SK-N-SH treated with all-trans-retinoic acid at 6 μM for 48 hours (cell line): ENCODE results near the gene DYNC1H1.

ENCODE experiments used
- ATAC-seq: fragments of 200-7000 bp; cut with Tn5 transposase; 3 replicates; pipeline ENCODE4 v1.9.1; 2020; ENCODE audit warnings: mild to moderate bottlenecking, moderate library complexity
- ARNTL ChIP-seq: fragments of 450-650 bp; formaldehyde crosslinking; IDR thresholded peaks from 2 replicates; pipeline ENCODE4 v1.5.0; 2020; ENCODE audit warnings: low read depth, mild to moderate bottlenecking, moderate library complexity, borderline replicate concordance
- BACH2 ChIP-seq: fragments of 250-450 bp; sonication (Bioruptor Pico); IDR thresholded peaks from 2 replicates; pipeline ENCODE4 v1.9.0; 2021; ENCODE audit warnings: mild to moderate bottlenecking, borderline replicate concordance
- CREB5 ChIP-seq: fragments of 250-450 bp; sonication (Bioruptor Pico); IDR thresholded peaks from 2 replicates; pipeline ENCODE4 v1.5.1; 2020; ENCODE audit warnings: low read depth, mild to moderate bottlenecking, moderate library complexity
- CSDC2 ChIP-seq: fragments of 250-450 bp; sonication (Bioruptor Pico); IDR thresholded peaks from 2 replicates; pipeline ENCODE4 v1.5.0; 2020; ENCODE audit warnings: mild to moderate bottlenecking, moderate library complexity
- CSRNP3 ChIP-seq: fragments of 250-450 bp; sonication (Bioruptor Pico); IDR thresholded peaks from 2 replicates; pipeline ENCODE4 v1.5.1; 2021; ENCODE audit warnings: mild to moderate bottlenecking, moderate library complexity
- ESRRG ChIP-seq: fragments of 250-450 bp; sonication (Bioruptor Pico); IDR thresholded peaks from 2 replicates; pipeline ENCODE4 v1.6.1; 2021; ENCODE audit warnings: mild to moderate bottlenecking
- GLIS3 ChIP-seq: fragments of 250-450 bp; sonication (Bioruptor Pico); IDR thresholded peaks from 2 replicates; pipeline ENCODE4 v1.5.0; 2020; ENCODE audit warnings: mild to moderate bottlenecking, moderate library complexity
- ISL1 ChIP-seq: fragments of 250-450 bp; sonication (Bioruptor Pico); IDR thresholded peaks from 2 replicates; pipeline ENCODE4 v2.1.2; 2022; ENCODE audit warnings: mild to moderate bottlenecking, moderate library complexity
- OSR1 ChIP-seq: fragments of 250-450 bp; sonication (Bioruptor Pico); IDR thresholded peaks from 2 replicates; pipeline ENCODE4 v1.8.0; 2022; ENCODE audit warnings: moderate library complexity, mild to moderate bottlenecking, inconsistent platforms
- PATZ1 ChIP-seq: fragments of 250-450 bp; sonication (Bioruptor Pico); IDR thresholded peaks from 2 replicates; pipeline ENCODE4 v1.8.0; 2020; ENCODE audit warnings: mild to moderate bottlenecking, moderate library complexity, borderline replicate concordance
- POU6F1 ChIP-seq: fragments of 250-450 bp; sonication (Bioruptor Pico); IDR thresholded peaks from 2 replicates; pipeline ENCODE4 v1.8.0; 2021; ENCODE audit warnings: low read depth, mild to moderate bottlenecking, moderate library complexity, borderline replicate concordance
- PPARA ChIP-seq: fragments of 250-450 bp; sonication (Bioruptor Pico); IDR thresholded peaks from 2 replicates; pipeline ENCODE4 v1.5.0; 2020; ENCODE audit warnings: mild to moderate bottlenecking, borderline replicate concordance
- RARB ChIP-seq: fragments of 250-450 bp; sonication (Bioruptor Pico); IDR thresholded peaks from 2 replicates; pipeline ENCODE4 v1.8.0; 2021; ENCODE audit warnings: mild to moderate bottlenecking, moderate library complexity
- SNAI2 ChIP-seq: fragments of 250-450 bp; sonication (Bioruptor Pico); IDR thresholded peaks from 2 replicates; pipeline ENCODE4 v1.5.0; 2020; ENCODE audit warnings: mild to moderate bottlenecking, moderate library complexity
- TCF4 ChIP-seq: fragments of 250-450 bp; sonication (Bioruptor Pico); IDR thresholded peaks from 2 replicates; pipeline ENCODE4 v1.8.0; 2021; ENCODE audit warnings: mild to moderate bottlenecking, moderate library complexity, borderline replicate concordance
- TOX ChIP-seq: fragments of 250-450 bp; sonication (Bioruptor Pico); IDR thresholded peaks from 2 replicates; pipeline ENCODE4 v1.8.0; 2021; ENCODE audit warnings: mild to moderate bottlenecking, moderate library complexity, borderline replicate concordance
- TSHZ2 ChIP-seq: fragments of 250-450 bp; sonication (Bioruptor Pico); IDR thresholded peaks from 2 replicates; pipeline ENCODE4 v1.5.0; 2020; ENCODE audit warnings: mild to moderate bottlenecking, moderate library complexity
- ZC3H10 ChIP-seq: fragments of 250-450 bp; sonication (Bioruptor Pico); IDR thresholded peaks from 2 replicates; pipeline ENCODE4 v1.5.1; 2021; ENCODE audit warnings: mild to moderate bottlenecking, moderate library complexity
- ZFP3 ChIP-seq: fragments of 250-450 bp; sonication (Bioruptor Pico); IDR thresholded peaks from 2 replicates; pipeline ENCODE4 v1.5.0; 2020; ENCODE audit warnings: mild to moderate bottlenecking, moderate library complexity
- ZFP30 ChIP-seq: fragments of 450-650 bp; formaldehyde crosslinking; IDR thresholded peaks from 2 replicates; pipeline ENCODE4 v1.5.0; 2022; ENCODE audit warnings: mild to moderate bottlenecking, moderate library complexity
- ZNF565 ChIP-seq: fragments of 450-650 bp; formaldehyde crosslinking; conservative IDR thresholded peaks from 2 replicates; pipeline ENCODE4 v1.5.0; 2020; ENCODE audit warnings: low read depth, mild to moderate bottlenecking, moderate library complexity
- ZNF70 ChIP-seq: fragments of 450-650 bp; formaldehyde crosslinking; IDR thresholded peaks from 2 replicates; pipeline ENCODE4 v1.5.0; 2020; ENCODE audit warnings: mild to moderate bottlenecking, moderate library complexity
- ZNF8 ChIP-seq: fragments of 450-650 bp; formaldehyde crosslinking; IDR thresholded peaks from 2 replicates; pipeline ENCODE4 v1.5.0; 2020; ENCODE audit warnings: mild to moderate bottlenecking, moderate library complexity

Gene DYNC1H1

GRCh38 chr14:101950100-101950499 lies 14.3 kb upstream of the DYNC1H1 start:
- no peak for TF ChIP-seq TOX (CRISPR knock-in tag)
- TF ChIP-seq ZNF70: no peak
- no peak for TF ChIP-seq CSRNP3 (CRISPR knock-in tag)
- ATAC-seq: no peak

- no peak for ATAC-seq
- no peak for TF ChIP-seq RARB (CRISPR knock-in tag)
- no peak for TF ChIP-seq POU6F1 (CRISPR knock-in tag)
- no peak for TF ChIP-seq ISL1 (CRISPR knock-in tag)
- TF ChIP-seq ZFP3 (CRISPR knock-in tag): no peak
- no peak for TF ChIP-seq CSDC2 (CRISPR knock-in tag)
- TF ChIP-seq TCF4 (CRISPR knock-in tag): no peak
- TF ChIP-seq PPARA: no peak
- no peak for TF ChIP-seq BACH2
- TF ChIP-seq ZC3H10 (CRISPR knock-in tag): no peak
- TF ChIP-seq TSHZ2: no peak
- no peak for TF ChIP-seq CSRNP3 (CRISPR knock-in tag)
- no peak for TF ChIP-seq PATZ1 (CRISPR knock-in tag)
- TF ChIP-seq GLIS3 (CRISPR knock-in tag): no peak
- no peak for TF ChIP-seq ZNF70
- TF ChIP-seq ESRRG (CRISPR knock-in tag): no peak
- TF ChIP-seq, all 23 proteins: peak for 0
Observed at GRCh38 chr14:101950516-101951215, 13.7 kb upstream of the DYNC1H1 start.

- ATAC-seq: no peak
- TF ChIP-seq BACH2 (no peak), ZC3H10 (CRISPR knock-in tag) (no peak), GLIS3 (CRISPR knock-in tag) (no peak), ZNF565 (CRISPR knock-in tag) (no peak), POU6F1 (CRISPR knock-in tag) (no peak), ESRRG (CRISPR knock-in tag) (no peak), RARB (CRISPR knock-in tag) (no peak), ZFP30 (CRISPR knock-in tag) (no peak), PATZ1 (CRISPR knock-in tag) (no peak), CREB5 (CRISPR knock-in tag) (no peak), TOX (CRISPR knock-in tag) (no peak), ZNF8 (CRISPR knock-in tag) (no peak), SNAI2 (no peak), ZNF70 (no peak), OSR1 (no peak), ARNTL (no peak)
Observed at GRCh38 chr14:101953151-101953550, 11.2 kb upstream of the DYNC1H1 start.
